ENCODE measurements around the gene SCN5A.

DNA sequence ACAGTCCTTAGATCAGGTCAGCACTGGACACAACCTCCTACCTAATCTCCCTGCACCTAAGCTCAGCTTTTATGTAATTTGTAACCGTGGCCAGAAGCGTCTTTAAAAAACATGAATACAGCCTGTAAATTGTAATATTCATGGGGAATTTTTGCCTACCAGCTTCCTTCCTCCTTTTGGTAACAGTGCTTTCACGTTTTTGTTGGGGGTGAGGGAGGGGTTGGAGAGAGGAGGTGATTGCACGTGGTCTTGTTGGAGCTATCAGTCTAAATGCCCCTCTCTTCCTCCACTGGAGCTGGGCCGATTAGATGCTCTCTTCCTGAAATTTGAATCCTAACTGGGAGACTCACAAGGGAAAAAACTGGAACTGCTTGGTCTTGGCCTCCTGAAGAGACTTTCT, 35.1 kb upstream of the SCN5A start:
- TF ChIP-seq BACH2 (CRISPR knock-in tag; IDR thresholded peaks at IDR 0.05; ENCODE audit: borderline replicate concordance) (no peak), ESRRG (CRISPR knock-in tag; IDR thresholded peaks at IDR 0.05) (no peak), ZFP30 (CRISPR knock-in tag; IDR thresholded peaks at IDR 0.05) (no peak), ZC3H10 (CRISPR knock-in tag; IDR thresholded peaks at IDR 0.05) (no peak), TCF4 (CRISPR knock-in tag; IDR thresholded peaks at IDR 0.05; ENCODE audit: borderline replicate concordance) (no peak), TOX (CRISPR knock-in tag; IDR thresholded peaks at IDR 0.05; ENCODE audit: borderline replicate concordance) (no peak), ARNTL (CRISPR knock-in tag; IDR thresholded peaks at IDR 0.05; ENCODE audit: borderline replicate concordance, low read depth) (no peak), ISL1 (CRISPR knock-in tag; IDR thresholded peaks at IDR 0.05) (no peak), ZNF8 (CRISPR knock-in tag; IDR thresholded peaks at IDR 0.05) (no peak), RARB (CRISPR knock-in tag; IDR thresholded peaks at IDR 0.05) (no peak)
- TF ChIP-seq, protein P1, sequence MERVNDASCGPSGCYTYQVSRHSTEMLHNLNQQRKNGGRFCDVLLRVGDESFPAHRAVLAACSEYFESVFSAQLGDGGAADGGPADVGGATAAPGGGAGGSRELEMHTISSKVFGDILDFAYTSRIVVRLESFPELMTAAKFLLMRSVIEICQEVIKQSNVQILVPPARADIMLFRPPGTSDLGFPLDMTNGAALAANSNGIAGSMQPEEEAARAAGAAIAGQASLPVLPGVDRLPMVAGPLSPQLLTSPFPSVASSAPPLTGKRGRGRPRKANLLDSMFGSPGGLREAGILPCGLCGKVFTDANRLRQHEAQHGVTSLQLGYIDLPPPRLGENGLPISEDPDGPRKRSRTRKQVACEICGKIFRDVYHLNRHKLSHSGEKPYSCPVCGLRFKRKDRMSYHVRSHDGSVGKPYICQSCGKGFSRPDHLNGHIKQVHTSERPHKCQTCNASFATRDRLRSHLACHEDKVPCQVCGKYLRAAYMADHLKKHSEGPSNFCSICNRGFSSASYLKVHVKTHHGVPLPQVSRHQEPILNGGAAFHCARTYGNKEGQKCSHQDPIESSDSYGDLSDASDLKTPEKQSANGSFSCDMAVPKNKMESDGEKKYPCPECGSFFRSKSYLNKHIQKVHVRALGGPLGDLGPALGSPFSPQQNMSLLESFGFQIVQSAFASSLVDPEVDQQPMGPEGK (CRISPR knock-in tag; IDR thresholded peaks at IDR 0.05; ENCODE audit: borderline replicate concordance): no peak
- TF ChIP-seq, protein P2, sequence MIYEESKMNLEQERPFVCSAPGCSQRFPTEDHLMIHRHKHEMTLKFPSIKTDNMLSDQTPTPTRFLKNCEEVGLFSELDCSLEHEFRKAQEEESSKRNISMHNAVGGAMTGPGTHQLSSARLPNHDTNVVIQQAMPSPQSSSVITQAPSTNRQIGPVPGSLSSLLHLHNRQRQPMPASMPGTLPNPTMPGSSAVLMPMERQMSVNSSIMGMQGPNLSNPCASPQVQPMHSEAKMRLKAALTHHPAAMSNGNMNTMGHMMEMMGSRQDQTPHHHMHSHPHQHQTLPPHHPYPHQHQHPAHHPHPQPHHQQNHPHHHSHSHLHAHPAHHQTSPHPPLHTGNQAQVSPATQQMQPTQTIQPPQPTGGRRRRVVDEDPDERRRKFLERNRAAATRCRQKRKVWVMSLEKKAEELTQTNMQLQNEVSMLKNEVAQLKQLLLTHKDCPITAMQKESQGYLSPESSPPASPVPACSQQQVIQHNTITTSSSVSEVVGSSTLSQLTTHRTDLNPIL (CRISPR knock-in tag; IDR thresholded peaks at IDR 0.05; ENCODE audit: low read depth): no peak

Measured in SK-N-SH treated with all-trans-retinoic acid at 6 μM for 48 hours (cell line).